DND-41 (cell line): ENCODE measurements around the gene WHRN.

Experiments
- ATAC-seq: fragments of 200-7000 bp; cut with Tn5 transposase; 3 replicates; pipeline ENCODE4 v1.9.1; 2021; ENCODE audit warnings: low read depth; ENCODE audit not compliant: insufficient read depth
- DNase-seq: peaks from one replicate; pipeline ENCODE4 v3.0.0-alpha.2; 2020
- H2AFZ ChIP-seq: 2 replicates; pipeline ENCODE4 v1.6.0; 2012; ENCODE audit warnings: low read depth, low read length
- H3K27ac ChIP-seq: 2 replicates; pipeline ENCODE4 v1.5.1; 2012; ENCODE audit warnings: low read length, inconsistent platforms
- H3K27me3 ChIP-seq: fragments of 200-600 bp; sonication (generic); 2 replicates; pipeline ENCODE4 v1.6.0; 2012; ENCODE audit warnings: low read length, mild to moderate bottlenecking, inconsistent platforms; ENCODE audit not compliant: insufficient read depth, poor library complexity
- H3K36me3 ChIP-seq: 2 replicates; pipeline ENCODE4 v1.5.1; 2012; ENCODE audit warnings: low read length, inconsistent platforms; ENCODE audit not compliant: insufficient read depth
- H3K4me1 ChIP-seq: 2 replicates; pipeline ENCODE4 v1.5.1; 2012; ENCODE audit warnings: mild to moderate bottlenecking, low read length; ENCODE audit not compliant: insufficient read depth
- H3K4me2 ChIP-seq: 2 replicates; pipeline ENCODE4 v1.6.0; 2012; ENCODE audit warnings: mild to moderate bottlenecking, moderate library complexity, low read length, inconsistent platforms; ENCODE audit not compliant: insufficient read depth
- H3K4me3 ChIP-seq, 2 experiments: fragments of 200-600 bp in 1 of 2; shearing (Covaris generic) in 1 of 2; 2 replicates each; pipeline ENCODE4 v1.5.1; 2012 to 2016; ENCODE audit warnings: inconsistent platforms in 2 of 2, low read length in 2 of 2, mild to moderate bottlenecking in 2 of 2, low read depth in 1 of 2, moderate library complexity in 1 of 2
- H3K79me2 ChIP-seq: 2 replicates; pipeline ENCODE4 v1.6.0; 2012; ENCODE audit warnings: low read length, inconsistent platforms; ENCODE audit not compliant: insufficient read depth
- H3K9ac ChIP-seq: 2 replicates; pipeline ENCODE4 v1.6.0; 2012; ENCODE audit warnings: low read depth, mild to moderate bottlenecking, inconsistent platforms, low read length, moderate library complexity
- H3K9me3 ChIP-seq: 2 replicates; pipeline ENCODE4 v1.5.1; 2012; ENCODE audit warnings: low read length, moderate library complexity, mild to moderate bottlenecking, inconsistent platforms; ENCODE audit not compliant: insufficient read depth, severe bottlenecking
- H4K20me1 ChIP-seq: 2 replicates; pipeline ENCODE4 v1.6.0; 2012; ENCODE audit warnings: low read length; ENCODE audit not compliant: insufficient read depth
- EZH2 ChIP-seq: IDR thresholded peaks from 3 replicates; pipeline ENCODE4 v1.6.1; 2012; ENCODE audit warnings: borderline replicate concordance, low read depth, mild to moderate bottlenecking, moderate library complexity, low read length, inconsistent platforms; ENCODE audit not compliant: severe bottlenecking
- TF ChIP-seq, protein P1 (sequence below): IDR thresholded peaks from 2 replicates; pipeline ENCODE4 v1.5.1; 2012; ENCODE audit warnings: borderline replicate concordance, low read length, moderate library complexity, mild to moderate bottlenecking; ENCODE audit not compliant: poor library complexity, severe bottlenecking; ENCODE audit errors: extremely low read depth

The WHRN gene

DNA sequence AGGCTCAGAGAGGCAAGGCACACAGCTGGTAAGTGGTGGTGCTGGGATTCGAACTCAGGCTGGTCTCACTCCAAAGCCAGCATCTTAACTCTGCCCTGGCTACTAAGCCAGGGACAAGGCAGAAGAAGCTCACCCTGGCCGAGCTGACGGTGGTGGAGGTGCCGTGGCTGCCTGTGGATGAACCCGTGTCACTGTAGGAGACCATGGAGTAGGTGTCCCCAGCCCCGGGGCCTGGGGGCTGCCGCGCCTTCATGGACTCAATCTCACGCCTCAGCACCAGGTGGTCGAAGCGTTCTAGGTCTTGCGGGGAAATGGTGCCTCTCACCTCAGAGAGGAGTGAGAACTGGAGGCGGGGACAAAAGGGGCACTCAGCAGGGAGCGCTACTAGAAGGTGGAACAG, 82.1 kb downstream of the WHRN start:
- H4K20me1 ChIP-seq: no peaks in the 10 kb centered on the region
- no peak overlapping the region for H3K4me3 ChIP-seq
- no peaks in the 10 kb centered on the region for H3K36me3 ChIP-seq
- TF ChIP-seq, protein P1, sequence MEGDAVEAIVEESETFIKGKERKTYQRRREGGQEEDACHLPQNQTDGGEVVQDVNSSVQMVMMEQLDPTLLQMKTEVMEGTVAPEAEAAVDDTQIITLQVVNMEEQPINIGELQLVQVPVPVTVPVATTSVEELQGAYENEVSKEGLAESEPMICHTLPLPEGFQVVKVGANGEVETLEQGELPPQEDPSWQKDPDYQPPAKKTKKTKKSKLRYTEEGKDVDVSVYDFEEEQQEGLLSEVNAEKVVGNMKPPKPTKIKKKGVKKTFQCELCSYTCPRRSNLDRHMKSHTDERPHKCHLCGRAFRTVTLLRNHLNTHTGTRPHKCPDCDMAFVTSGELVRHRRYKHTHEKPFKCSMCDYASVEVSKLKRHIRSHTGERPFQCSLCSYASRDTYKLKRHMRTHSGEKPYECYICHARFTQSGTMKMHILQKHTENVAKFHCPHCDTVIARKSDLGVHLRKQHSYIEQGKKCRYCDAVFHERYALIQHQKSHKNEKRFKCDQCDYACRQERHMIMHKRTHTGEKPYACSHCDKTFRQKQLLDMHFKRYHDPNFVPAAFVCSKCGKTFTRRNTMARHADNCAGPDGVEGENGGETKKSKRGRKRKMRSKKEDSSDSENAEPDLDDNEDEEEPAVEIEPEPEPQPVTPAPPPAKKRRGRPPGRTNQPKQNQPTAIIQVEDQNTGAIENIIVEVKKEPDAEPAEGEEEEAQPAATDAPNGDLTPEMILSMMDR: no peak
- TF ChIP-seq EZH2: no peak
- ATAC-seq (no peak), DNase-seq (no peak)
- no peak overlapping the region for H3K27ac ChIP-seq
- H3K4me1 ChIP-seq: no peaks in the 10 kb centered on the region
- H2AFZ ChIP-seq: no peak overlapping the region
- H3K27me3 ChIP-seq: no peaks in the 10 kb centered on the region
- no peaks in the 10 kb centered on the region for H3K9me3 ChIP-seq
- H3K9ac ChIP-seq: no peak overlapping the region
- no peak overlapping the region for H3K4me2 ChIP-seq
- H3K79me2 ChIP-seq: no peaks in the 10 kb centered on the region

DNA sequence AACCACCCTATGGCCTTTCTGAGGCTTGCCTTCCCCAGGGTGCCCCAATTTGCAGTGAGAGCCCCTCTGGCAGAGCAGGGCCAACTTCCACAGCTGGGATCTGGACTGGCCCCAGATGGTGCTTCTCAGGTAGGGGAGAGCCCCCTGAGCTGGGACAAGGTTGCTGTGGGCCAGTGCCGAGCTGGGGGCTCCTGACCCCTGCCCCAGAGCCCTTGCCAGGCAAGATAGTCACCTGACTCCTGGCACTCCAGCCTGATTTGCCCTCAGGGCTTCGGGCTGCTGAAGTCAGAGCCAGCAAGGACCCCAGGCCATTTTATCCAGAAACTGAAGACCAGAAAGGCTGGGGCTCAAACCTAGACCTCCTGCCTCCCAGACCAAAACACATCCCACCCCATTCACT, 84.1 kb downstream of the WHRN start:
- Histone ChIP-seq H3K4me2 (no peak overlapping the region), H3K27me3 (no peaks in the 10 kb centered on the region), H3K27ac (no peak overlapping the region), H3K9ac (no peak overlapping the region), H3K79me2 (no peaks in the 10 kb centered on the region), H3K4me1 (no peaks in the 10 kb centered on the region), H3K4me3 (no peak overlapping the region), H4K20me1 (no peaks in the 10 kb centered on the region), H2AFZ (no peak overlapping the region), H3K9me3 (no peaks in the 10 kb centered on the region), H3K36me3 (no peaks in the 10 kb centered on the region)
- DNase-seq: no peak
- no peak for ATAC-seq
- TF ChIP-seq, protein P1: no peak
- TF ChIP-seq EZH2: no peak

DNA sequence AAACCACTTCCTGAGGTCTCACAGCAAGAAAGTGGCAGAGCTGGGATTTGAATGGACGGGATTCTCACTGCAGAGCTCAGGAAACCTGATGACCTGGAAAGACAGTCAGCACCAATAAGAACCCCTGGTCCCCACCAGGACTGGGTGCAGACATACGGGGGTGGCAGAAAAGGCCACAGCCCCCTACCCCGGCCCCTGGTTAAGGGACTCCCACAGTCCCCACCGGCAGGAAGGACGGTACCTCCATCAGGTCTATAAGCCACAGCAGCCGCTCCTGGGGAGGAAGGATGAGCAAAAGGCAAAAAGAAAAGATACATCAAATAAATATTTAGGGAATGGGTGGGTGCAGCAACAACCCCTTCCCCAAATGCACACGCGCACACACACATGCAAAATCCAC, 85.5 kb downstream of the WHRN start:
- no peak for ATAC-seq
- H3K9me3 ChIP-seq: no peaks in the 10 kb centered on the region
- no peaks in the 10 kb centered on the region for H3K79me2 ChIP-seq

DNA sequence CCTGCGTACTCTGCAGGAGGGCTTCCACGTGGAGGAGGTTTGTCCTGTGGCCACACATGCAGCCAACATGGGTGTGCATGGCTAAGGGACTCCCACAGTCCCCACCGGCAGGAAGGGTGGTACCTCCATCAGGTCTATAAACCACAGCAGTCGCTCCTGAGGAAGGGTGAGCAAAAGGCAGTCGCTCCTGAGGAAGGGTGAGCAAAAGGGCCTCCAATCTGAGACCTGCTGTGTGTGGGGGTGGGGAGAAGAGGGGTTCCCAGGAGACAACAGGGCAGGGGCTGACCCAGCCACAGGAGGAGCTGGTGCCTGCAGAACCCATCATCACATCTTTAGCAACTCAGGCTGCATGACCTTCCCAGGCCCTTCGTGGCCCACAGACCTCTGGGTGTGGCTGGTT, 87.2 kb downstream of the WHRN start:
- H3K4me2 ChIP-seq: no peak overlapping the region
- no peak overlapping the region for H3K27ac ChIP-seq
- no peaks in the 10 kb centered on the region for H3K27me3 ChIP-seq
- no peak for TF ChIP-seq EZH2
- TF ChIP-seq, protein P1: no peak
- no peak overlapping the region for H3K4me3 ChIP-seq
- H3K36me3 ChIP-seq: no peaks in the 10 kb centered on the region
- no peak overlapping the region for H2AFZ ChIP-seq
- H3K4me1 ChIP-seq: no peaks in the 10 kb centered on the region
- H3K79me2 ChIP-seq: no peaks in the 10 kb centered on the region
- no peaks in the 10 kb centered on the region for H4K20me1 ChIP-seq
- no peaks in the 10 kb centered on the region for H3K9me3 ChIP-seq
- DNase-seq (no peak), ATAC-seq (no peak)
- no peak overlapping the region for H3K9ac ChIP-seq

More for the DNA sequence above, 85.5 kb downstream of the WHRN start:
- no peak overlapping the region for H3K4me2 ChIP-seq
- no peak overlapping the region for H3K27ac ChIP-seq
- H3K27me3 ChIP-seq: no peaks in the 10 kb centered on the region
- TF ChIP-seq, protein P1: no peak
- no peak for TF ChIP-seq EZH2
- DNase-seq: no peak
- H4K20me1 ChIP-seq: no peaks in the 10 kb centered on the region
- no peaks in the 10 kb centered on the region for H3K4me1 ChIP-seq
- H2AFZ ChIP-seq: no peak overlapping the region
- no peaks in the 10 kb centered on the region for H3K36me3 ChIP-seq
- H3K4me3 ChIP-seq: no peak overlapping the region
- H3K9ac ChIP-seq: no peak overlapping the region
